Loucy (cell line): ENCODE measurements around the gene DMRT1.

Source experiments
- H2AFZ ChIP-seq: fragments of 200-600 bp; sonication (generic); 2 replicates; pipeline ENCODE4 v1.6.0; 2016; ENCODE audit warnings: antibody characterized with exemption, mild to moderate bottlenecking, low read length, moderate library complexity
- H3F3A ChIP-seq: fragments of 200-600 bp; 2 replicates; pipeline ENCODE4 v1.6.0; 2016; ENCODE audit warnings: antibody characterized with exemption, low read depth, mild to moderate bottlenecking
- H3K27me3 ChIP-seq: fragments of 200-600 bp; sonication (generic); 2 replicates; pipeline ENCODE4 v1.6.1; 2014; ENCODE audit warnings: low read length, mild to moderate bottlenecking; ENCODE audit not compliant: insufficient read depth, poor library complexity, severe bottlenecking
- H3K36me3 ChIP-seq: fragments of 200-600 bp; sonication (generic); 2 replicates; pipeline ENCODE4 v1.6.1; 2016; ENCODE audit warnings: low read length; ENCODE audit not compliant: insufficient read depth
- H3K4me1 ChIP-seq: fragments of 200-600 bp; sonication (generic); 2 replicates; pipeline ENCODE4 v1.5.1; 2014; ENCODE audit warnings: low read length, mild to moderate bottlenecking; ENCODE audit not compliant: insufficient read depth, poor library complexity, severe bottlenecking
- H3K4me2 ChIP-seq: fragments of 200-600 bp; sonication (generic); 2 replicates; pipeline ENCODE4 v1.6.0; 2014; ENCODE audit warnings: antibody characterized with exemption, low read length, low read depth, mild to moderate bottlenecking; ENCODE audit not compliant: poor library complexity, severe bottlenecking
- H3K4me3 ChIP-seq: fragments of 200-600 bp; sonication (generic); 2 replicates; pipeline ENCODE4 v1.5.1; 2014; ENCODE audit warnings: low read length, mild to moderate bottlenecking, mixed read lengths; ENCODE audit not compliant: poor library complexity, severe bottlenecking
- H3K79me2 ChIP-seq: fragments of 200-600 bp; sonication (generic); 2 replicates; pipeline ENCODE4 v1.6.1; 2014; ENCODE audit warnings: low read length; ENCODE audit not compliant: insufficient read depth
- H3K9ac ChIP-seq: fragments of 200-600 bp; sonication (generic); 2 replicates; pipeline ENCODE4 v1.6.0; 2014; ENCODE audit warnings: mild to moderate bottlenecking, low read depth, low read length, moderate library complexity; ENCODE audit not compliant: poor library complexity, severe bottlenecking
- H3K9me2 ChIP-seq: fragments of 200-600 bp; sonication (generic); replicated peaks from 2 replicates; pipeline ENCODE4 v1.6.1; 2016; ENCODE audit warnings: low read depth, low read length, mixed read lengths
- H3K9me3 ChIP-seq: fragments of 200-600 bp; sonication (generic); 2 replicates; pipeline ENCODE4 v1.6.1; 2014; ENCODE audit warnings: mild to moderate bottlenecking, antibody characterized with exemption, low read length, low read depth; ENCODE audit not compliant: insufficient read depth
- H4K20me1 ChIP-seq: fragments of 200-600 bp; sonication (generic); 2 replicates; pipeline ENCODE4 v1.6.0; 2014; ENCODE audit warnings: antibody characterized with exemption, low read length, mild to moderate bottlenecking; ENCODE audit not compliant: insufficient read depth, poor library complexity, severe bottlenecking
- CTCF ChIP-seq: fragments of 200-600 bp; sonication (generic); conservative IDR thresholded peaks from 2 replicates; pipeline ENCODE4 v1.5.1; 2014; ENCODE audit warnings: mild to moderate bottlenecking, antibody characterized with exemption, low read length
- EZH2phosphoT487 ChIP-seq: fragments of 200-600 bp; IDR thresholded peaks from 2 replicates; pipeline ENCODE4 v1.6.1; 2018; ENCODE audit warnings: antibody characterized with exemption, mild to moderate bottlenecking, moderate library complexity, borderline replicate concordance

The DMRT1 gene

GRCh38 chr9:972501-973294 is 131.2 kb downstream of the DMRT1 start:
- no peaks in the 10 kb centered on the region for H4K20me1 ChIP-seq
- no peak overlapping the region for H3K9ac ChIP-seq
- no peak overlapping the region for H3K4me2 ChIP-seq
- TF ChIP-seq EZH2phosphoT487 (no peak), CTCF (no peak)
- no peaks in the 10 kb centered on the region for H3K9me2 ChIP-seq
- H3F3A ChIP-seq: no peaks in the 10 kb centered on the region
- H2AFZ ChIP-seq: no peak overlapping the region
- no peaks in the 10 kb centered on the region for H3K36me3 ChIP-seq
- H3K4me1 ChIP-seq: no peaks in the 10 kb centered on the region
- no peaks in the 10 kb centered on the region for H3K27me3 ChIP-seq
- no peaks in the 10 kb centered on the region for H3K79me2 ChIP-seq
- H3K4me3 ChIP-seq: no peak overlapping the region
- H3K9me3 ChIP-seq: no peaks in the 10 kb centered on the region

GRCh38 chr9:973295-973834 is 131.9 kb downstream of the DMRT1 start:
- H3K4me1 ChIP-seq: no peaks in the 10 kb centered on the region
- no peaks in the 10 kb centered on the region for H4K20me1 ChIP-seq
- no peaks in the 10 kb centered on the region for H3K9me3 ChIP-seq
- no peak overlapping the region for H3K4me3 ChIP-seq
- H3K36me3 ChIP-seq: no peaks in the 10 kb centered on the region
- H3K27me3 ChIP-seq: no peaks in the 10 kb centered on the region
- no peaks in the 10 kb centered on the region for H3K79me2 ChIP-seq
- no peaks in the 10 kb centered on the region for H3K9me2 ChIP-seq
- H3K4me2 ChIP-seq: no peak overlapping the region
- H2AFZ ChIP-seq: no peak overlapping the region
- no peaks in the 10 kb centered on the region for H3F3A ChIP-seq
- TF ChIP-seq CTCF (no peak), EZH2phosphoT487 (no peak)
- no peak overlapping the region for H3K9ac ChIP-seq

- no peaks in the 10 kb centered on the region for H3K9me3 ChIP-seq
- H3K9ac ChIP-seq: no peak overlapping the region
- H3K79me2 ChIP-seq: no peaks in the 10 kb centered on the region
- no peak overlapping the region for H3K4me3 ChIP-seq
- no peaks in the 10 kb centered on the region for H3K27me3 ChIP-seq
- H3K4me2 ChIP-seq: no peak overlapping the region
- TF ChIP-seq EZH2phosphoT487 (no peak), CTCF (no peak)
- no peak overlapping the region for H2AFZ ChIP-seq
- H4K20me1 ChIP-seq: no peaks in the 10 kb centered on the region
- H3K4me1 ChIP-seq: no peaks in the 10 kb centered on the region
- no peaks in the 10 kb centered on the region for H3K36me3 ChIP-seq
- H3K9me2 ChIP-seq: no peaks in the 10 kb centered on the region
- H3F3A ChIP-seq: no peaks in the 10 kb centered on the region
These were observed 132.8 kb downstream of the DMRT1 start for GRCh38 chr9:974031-974995.
